GM21737 (cell line): ENCODE measurements around the gene STK17A.
"Not testable (repeated sequence)": the region's sequence is repeated elsewhere in the genome, so short reads cannot be mapped to it uniquely, and the experiment has no call there.

Source experiments
- ATAC-seq: cut with Tn5 transposase; IDR thresholded peaks from one replicate; pipeline ENCODE4 v1.9.1; 2021; ENCODE audit warnings: mild to moderate bottlenecking, moderate library complexity; ENCODE audit not compliant: unreplicated experiment

STK17A gene

GRCh38 chr7:43565786-43566185 lies 17.1 kb upstream of the STK17A start:
- ATAC-seq = no peak

- no peak for ATAC-seq
Observed at GRCh38 chr7:43568529-43568928, 14.4 kb upstream of the STK17A start.

- no peak for ATAC-seq
Observed at GRCh38 chr7:43569424-43569823, 13.5 kb upstream of the STK17A start.

GRCh38 chr7:43570688-43571365 lies 12.1 kb upstream of the STK17A start:
- ATAC-seq = no peak

GRCh38 chr7:43572516-43573049 lies 10.3 kb upstream of the STK17A start:
- no peak for ATAC-seq

- ATAC-seq = not testable (repeated sequence)
Observed at GRCh38 chr7:43573832-43574231, 9.1 kb upstream of the STK17A start.

GRCh38 chr7:43575506-43575905 lies 7.4 kb upstream of the STK17A start:
- ATAC-seq = no peak

GRCh38 chr7:43576241-43576640 lies 6.7 kb upstream of the STK17A start:
- ATAC-seq = no peak

GRCh38 chr7:43577485-43577951 lies 5.4 kb upstream of the STK17A start:
- ATAC-seq = no peak

GRCh38 chr7:43583424-43584194 lies 701 bp downstream of the STK17A start:
- peak; percentile 20 for ATAC-seq

- no peak for ATAC-seq
Observed at GRCh38 chr7:43584195-43584586, 1.3 kb downstream of the STK17A start.

- not testable (repeated sequence) for ATAC-seq
Observed at GRCh38 chr7:43584733-43585132, 1.8 kb downstream of the STK17A start.

- no peak for ATAC-seq
Observed at GRCh38 chr7:43585562-43585961, 2.7 kb downstream of the STK17A start.

GRCh38 chr7:43586251-43586900 lies 3.5 kb downstream of the STK17A start:
- no peak for ATAC-seq

- ATAC-seq = no peak
Observed at GRCh38 chr7:43588477-43589132, 5.7 kb downstream of the STK17A start.

- no peak for ATAC-seq
Observed at GRCh38 chr7:43589133-43589478, 6.2 kb downstream of the STK17A start.

- no peak for ATAC-seq
Observed at GRCh38 chr7:43589728-43590127, 6.8 kb downstream of the STK17A start.

- peak; percentile 72 for ATAC-seq
Observed at GRCh38 chr7:43590862-43591557, 8.1 kb downstream of the STK17A start.

GRCh38 chr7:43591558-43592180 lies 8.8 kb downstream of the STK17A start:
- no peak for ATAC-seq

GRCh38 chr7:43592326-43592725 lies 9.4 kb downstream of the STK17A start:
- no peak for ATAC-seq
